Activated CD4-positive, alpha-beta memory T cell treated with anti-CD3 and anti-CD28 coated beads, Interleukin-2, amount 10 ng/mL, durations not matched to agents 7 days and 5 days (primary cell): ENCODE measurements around the gene CCDC81. TPM values are rescaled to one million over a fixed set of nuclear protein-coding genes. Genes with fewer than 3 reads are reported as not detected.
"Not testable (repeated sequence)": the region's sequence is repeated elsewhere in the genome, so short reads cannot be mapped to it uniquely, and the experiment has no call there.

Experiments used
- CTCF ChIA-PET: fragments of 350-600 bp; sonication (Branson Sonifier 250); formaldehyde crosslinking; loops from one replicate; lab custom pipeline; 2021; ENCODE audit warnings: antibody characterized with exemption, inconsistent platforms; lab: Charles Lee
- POLR2A ChIA-PET: fragments of 350-600 bp; sonication (Branson Sonifier 250); formaldehyde crosslinking; loops from one replicate; lab custom pipeline; 2021; ENCODE audit warnings: antibody characterized with exemption; lab: Charles Lee
- DNase-seq: peaks from one replicate; pipeline ENCODE4 v3.0.0-alpha.2; 2020
- H3K27ac Mint-ChIP-seq: one replicate; pipeline ENCODE4 v1.8.0; 2021; ENCODE audit warnings: mild to moderate bottlenecking, mixed read lengths
- H3K27me3 Mint-ChIP-seq: one replicate; pipeline ENCODE4 v1.8.0; 2021; ENCODE audit warnings: mixed read lengths
- H3K36me3 Mint-ChIP-seq: one replicate; pipeline ENCODE4 v1.8.0; 2021; ENCODE audit warnings: low read depth, mixed read lengths
- H3K4me1 Mint-ChIP-seq: one replicate; pipeline ENCODE4 v1.8.0; 2021; ENCODE audit warnings: mixed read lengths
- H3K4me3 Mint-ChIP-seq: one replicate; pipeline ENCODE4 v1.8.0; 2021; ENCODE audit warnings: mild to moderate bottlenecking, mixed read lengths
- H3K9me3 Mint-ChIP-seq: one replicate; pipeline ENCODE4 v1.8.0; 2021; ENCODE audit warnings: mixed read lengths
- total RNA-seq, 2 experiments: library from RNA; stranded (reverse); gene quantifications; one replicate each; pipeline ENCODE4 v1.2.3, GENCODE V29; 2021

Gene CCDC81
- total RNA-seq, result under 1 TPM; 0.45 to 0.53 TPM

DNA sequence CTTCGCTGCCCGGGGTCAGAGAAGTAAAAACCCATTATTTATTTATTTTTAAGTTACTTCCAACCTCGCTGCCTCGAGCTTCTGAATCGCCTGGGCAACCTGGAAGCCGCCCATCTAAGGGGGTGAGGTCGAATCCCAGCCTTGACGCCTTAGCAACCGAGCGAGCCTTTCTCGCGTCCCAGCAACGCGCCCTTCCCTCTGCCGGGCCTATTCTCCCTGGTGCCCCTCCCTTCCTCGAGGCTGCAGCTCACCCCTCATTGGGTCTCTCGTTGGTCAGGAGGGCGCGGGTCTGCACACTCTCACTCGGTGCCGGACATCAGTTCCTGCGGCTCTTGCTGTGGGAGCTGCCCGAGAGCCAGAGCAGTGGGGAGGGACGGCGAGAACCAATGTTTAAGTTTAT, at the start of gene CCDC81:
CCDC81 (plus strand) TSS at position 302 of the 400 bp plus-strand sequence. CDS start 277 bp downstream, outside the sequence.
- POLR2A ChIA-PET, result no interaction called here
- no peak for DNase-seq
- H3K4me1 Mint-ChIP-seq, result peaks cover 9% of the 10 kb centered on the region
- no peak within 1 kb of the TSS for H3K4me3 Mint-ChIP-seq
- H3K27ac Mint-ChIP-seq, result no peak within 1 kb of the TSS
- no peaks in the 10 kb centered on the region for H3K36me3 Mint-ChIP-seq
- peaks cover 7% of the 10 kb centered on the region for H3K9me3 Mint-ChIP-seq
- H3K27me3 Mint-ChIP-seq, result peaks cover 10% of the 10 kb centered on the region
- CTCF ChIA-PET, result no interaction called here

DNA sequence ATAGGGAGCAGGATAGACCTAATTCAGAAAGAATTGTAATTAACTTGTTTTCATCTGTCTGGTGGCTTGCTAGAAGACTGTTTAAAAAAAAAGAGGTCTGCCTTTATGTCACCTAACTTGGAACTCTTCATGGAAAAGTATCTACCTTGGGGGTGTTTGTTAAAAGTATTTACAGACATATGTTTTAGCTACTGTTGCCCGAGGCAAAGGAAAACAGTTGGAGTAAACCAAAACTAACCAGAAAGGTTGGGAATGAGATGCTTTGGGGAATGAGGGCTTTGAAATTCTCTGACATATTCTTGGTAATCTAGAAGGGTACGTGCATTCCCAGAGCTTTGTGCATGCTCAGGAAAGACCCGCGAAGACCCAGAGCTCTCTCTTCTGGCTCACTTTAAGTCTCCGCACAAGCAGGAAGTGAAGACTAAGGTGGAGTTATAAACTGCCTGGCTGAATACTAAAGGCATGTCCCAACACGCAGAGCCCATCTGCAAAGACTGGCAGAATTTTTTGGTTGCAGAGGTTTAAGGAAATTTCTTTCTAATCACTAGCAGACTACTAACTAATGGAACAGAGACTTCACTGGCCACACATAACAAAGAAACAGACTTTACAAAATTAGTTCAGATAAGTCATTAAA, 39.4 kb upstream of the CCDC81 start:
- POLR2A ChIA-PET, result interaction anchor here (0.6 kb wide), 1 partner anchor 896 kb away, joined by 3 read pairs; no protein-coding TSS in a partner anchor

DNA sequence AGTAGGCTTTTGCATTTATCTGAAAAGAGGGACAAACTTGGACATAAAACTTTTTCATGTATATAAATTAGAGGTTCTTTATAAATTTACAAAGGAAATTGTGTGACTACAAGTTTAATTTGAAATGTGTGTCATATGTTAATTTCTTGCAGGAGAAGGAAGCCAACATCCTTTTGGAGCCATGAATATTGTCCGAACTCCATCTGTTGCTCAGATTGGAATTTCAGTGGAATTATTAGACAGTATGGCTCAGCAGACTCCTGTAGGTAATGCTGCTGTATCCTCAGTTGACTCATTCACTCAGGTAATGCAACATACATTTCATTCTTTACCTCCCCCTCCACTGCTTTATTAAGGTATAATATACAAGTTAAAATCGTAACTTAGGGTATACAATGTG, 37.5 kb upstream of the CCDC81 start:
- Mint-ChIP-seq H3K27me3 (no peaks in the 10 kb centered on the region), H3K4me1 (peaks cover 1% of the 10 kb centered on the region), H3K36me3 (peaks cover 63% of the 10 kb centered on the region), H3K4me3 (no peak overlapping the region), H3K9me3 (no peaks in the 10 kb centered on the region), H3K27ac (no peak overlapping the region)
- ChIA-PET POLR2A (no interaction called here), CTCF (no interaction called here)
- no peak for DNase-seq

More for the DNA sequence above, 39.4 kb upstream of the CCDC81 start:
- peaks cover 1% of the 10 kb centered on the region for H3K4me1 Mint-ChIP-seq
- CTCF ChIA-PET, result no interaction called here
- peaks cover 60% of the 10 kb centered on the region for H3K36me3 Mint-ChIP-seq
- H3K4me3 Mint-ChIP-seq, result no peak overlapping the region
- no peaks in the 10 kb centered on the region for H3K27me3 Mint-ChIP-seq
- no peak for DNase-seq
- no peaks in the 10 kb centered on the region for H3K9me3 Mint-ChIP-seq
- H3K27ac Mint-ChIP-seq, result no peak overlapping the region

DNA sequence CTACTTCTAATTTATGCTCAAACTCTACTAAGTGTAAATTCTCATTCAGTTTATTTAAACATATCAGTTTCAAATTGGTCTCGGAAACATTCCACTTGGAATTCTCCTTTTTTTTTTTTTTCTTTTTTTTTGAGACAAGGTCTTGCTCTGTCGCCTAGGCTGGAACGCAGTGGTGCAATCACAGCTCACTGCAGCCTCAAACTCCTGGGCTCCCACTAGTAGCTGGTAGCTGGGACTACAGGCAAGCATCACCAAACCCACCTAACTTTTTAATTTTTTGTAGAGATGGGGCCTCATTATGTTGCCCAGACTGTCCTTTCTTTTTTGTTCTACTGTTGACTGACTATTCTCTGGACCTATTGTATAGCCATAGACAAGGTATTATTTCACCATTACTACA, 33.3 kb upstream of the CCDC81 start:
- DNase-seq, result no peak
- Mint-ChIP-seq H3K36me3 (peaks cover 48% of the 10 kb centered on the region), H3K4me3 (no peak overlapping the region), H3K27me3 (no peaks in the 10 kb centered on the region), H3K9me3 (no peaks in the 10 kb centered on the region), H3K27ac (no peak overlapping the region), H3K4me1 (no peaks in the 10 kb centered on the region)
- POLR2A ChIA-PET, result no interaction called here
- CTCF ChIA-PET, result no interaction called here

DNA sequence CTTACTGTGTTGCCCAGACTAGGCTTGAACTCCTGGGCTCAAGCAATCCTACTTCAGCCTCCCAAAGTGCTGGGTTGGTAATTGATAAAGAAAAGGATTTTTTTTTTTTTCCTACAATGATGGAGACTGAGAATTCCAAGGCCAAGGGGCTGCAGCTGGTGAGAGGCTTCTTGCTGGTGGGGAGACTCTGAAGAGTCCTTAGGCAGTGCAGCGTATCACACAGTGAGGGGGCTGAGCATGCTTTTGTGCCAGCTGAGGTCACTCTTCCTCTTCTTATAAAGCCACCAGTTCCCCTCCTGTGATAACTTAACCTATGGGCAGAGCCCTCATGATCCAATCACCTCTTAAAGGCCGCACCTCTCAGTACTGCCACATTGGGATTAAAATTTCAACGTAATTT, 28.2 kb upstream of the CCDC81 start:
- peaks cover 26% of the 10 kb centered on the region for H3K36me3 Mint-ChIP-seq
- CTCF ChIA-PET, result interaction anchor here (0.6 to 0.7 kb wide), 2 partner anchors 15 to 431 kb away, joined by 3 read pairs; no protein-coding TSS in a partner anchor
- POLR2A ChIA-PET, result no interaction called here

DNA sequence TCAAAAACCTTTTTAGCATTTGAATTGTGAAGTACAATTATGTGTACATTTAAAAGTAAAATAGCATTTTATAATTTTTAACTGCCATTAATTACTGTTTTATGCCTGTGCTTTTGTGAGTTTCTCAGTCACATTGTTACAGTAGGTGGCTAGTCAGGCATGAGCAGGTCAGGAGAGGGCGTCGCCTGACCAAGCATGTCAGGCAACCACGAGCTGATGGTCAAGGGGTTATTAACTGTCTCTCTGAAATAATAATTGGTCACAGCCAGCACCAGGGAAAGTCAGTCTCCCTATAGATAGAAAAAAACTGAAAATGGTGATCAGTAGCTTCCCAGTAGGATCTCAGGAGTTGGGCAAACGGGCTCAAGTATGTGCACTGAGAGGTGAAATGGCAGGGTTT, 19.4 kb upstream of the CCDC81 start:
- Mint-ChIP-seq H3K9me3 (no peaks in the 10 kb centered on the region), H3K36me3 (peaks cover 3% of the 10 kb centered on the region), H3K27ac (no peak overlapping the region), H3K4me1 (no peaks in the 10 kb centered on the region), H3K4me3 (no peak overlapping the region), H3K27me3 (peaks cover 2% of the 10 kb centered on the region)
- CTCF ChIA-PET, result no interaction called here
- POLR2A ChIA-PET, result interaction anchor here (0.7 kb wide), 1 partner anchor 29 kb away, joined by 3 read pairs; no protein-coding TSS in a partner anchor
- no peak for DNase-seq

More for the DNA sequence above, 28.2 kb upstream of the CCDC81 start:
- Mint-ChIP-seq H3K4me3 (no peak overlapping the region), H3K4me1 (no peaks in the 10 kb centered on the region), H3K27me3 (no peaks in the 10 kb centered on the region), H3K9me3 (no peaks in the 10 kb centered on the region), H3K27ac (no peak overlapping the region)
- no peak for DNase-seq

DNA sequence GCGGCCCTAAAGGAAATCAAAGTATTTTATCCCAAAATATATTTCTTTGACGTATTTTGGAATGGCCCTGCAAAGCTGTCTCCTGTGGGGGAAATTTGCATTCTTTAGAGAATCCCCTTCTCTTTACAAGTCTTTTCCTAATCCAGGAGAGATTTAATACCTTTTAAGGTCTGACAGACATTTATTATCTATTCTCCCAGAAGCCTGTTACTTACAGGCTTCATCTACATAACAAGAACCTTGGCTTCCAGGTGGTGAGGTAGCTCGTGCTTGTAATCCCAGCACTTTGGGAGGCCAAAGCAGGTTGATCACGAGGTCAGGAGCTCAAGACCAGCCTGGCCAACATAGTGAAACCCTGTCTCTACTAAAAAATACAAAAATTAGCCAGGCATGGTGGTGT, 17.3 kb upstream of the CCDC81 start:
- CTCF ChIA-PET, H3K36me3 Mint-ChIP-seq, H3K4me1 Mint-ChIP-seq, H3K9me3 Mint-ChIP-seq, H3K27me3 Mint-ChIP-seq, H3K4me3 Mint-ChIP-seq, H3K27ac Mint-ChIP-seq, DNase-seq: not testable (repeated sequence)
- POLR2A ChIA-PET, result interaction anchor here (0.6 kb wide), 1 partner anchor 41 kb away, joined by 8 read pairs; no protein-coding TSS in a partner anchor

DNA sequence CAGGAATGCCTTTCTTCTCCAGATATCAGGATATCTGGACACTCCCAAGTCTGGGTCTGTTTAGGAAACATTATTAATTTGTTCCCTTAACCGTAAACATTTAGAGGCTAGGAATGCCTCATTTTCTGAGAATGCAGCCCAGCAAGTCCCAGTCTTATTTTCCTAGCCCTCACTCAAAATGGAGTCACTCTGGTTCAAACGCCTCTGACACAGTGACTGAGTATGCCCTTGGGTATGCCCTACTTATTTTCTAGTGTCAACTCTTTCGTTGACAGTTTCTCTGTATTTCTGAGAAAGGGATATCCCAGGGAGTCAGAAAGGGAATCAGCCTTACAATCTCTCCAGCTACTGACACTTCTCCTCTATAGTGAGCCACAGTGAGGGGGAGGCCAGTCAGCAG, 16.0 kb upstream of the CCDC81 start:
- ChIA-PET POLR2A (no interaction called here), CTCF (no interaction called here)
- no peak for DNase-seq
- H3K9me3 Mint-ChIP-seq, result peaks cover 2% of the 10 kb centered on the region
- H3K4me1 Mint-ChIP-seq, result no peaks in the 10 kb centered on the region
- H3K4me3 Mint-ChIP-seq, result no peak overlapping the region
- no peaks in the 10 kb centered on the region for H3K36me3 Mint-ChIP-seq
- H3K27me3 Mint-ChIP-seq, result no peaks in the 10 kb centered on the region
- no peak overlapping the region for H3K27ac Mint-ChIP-seq

DNA sequence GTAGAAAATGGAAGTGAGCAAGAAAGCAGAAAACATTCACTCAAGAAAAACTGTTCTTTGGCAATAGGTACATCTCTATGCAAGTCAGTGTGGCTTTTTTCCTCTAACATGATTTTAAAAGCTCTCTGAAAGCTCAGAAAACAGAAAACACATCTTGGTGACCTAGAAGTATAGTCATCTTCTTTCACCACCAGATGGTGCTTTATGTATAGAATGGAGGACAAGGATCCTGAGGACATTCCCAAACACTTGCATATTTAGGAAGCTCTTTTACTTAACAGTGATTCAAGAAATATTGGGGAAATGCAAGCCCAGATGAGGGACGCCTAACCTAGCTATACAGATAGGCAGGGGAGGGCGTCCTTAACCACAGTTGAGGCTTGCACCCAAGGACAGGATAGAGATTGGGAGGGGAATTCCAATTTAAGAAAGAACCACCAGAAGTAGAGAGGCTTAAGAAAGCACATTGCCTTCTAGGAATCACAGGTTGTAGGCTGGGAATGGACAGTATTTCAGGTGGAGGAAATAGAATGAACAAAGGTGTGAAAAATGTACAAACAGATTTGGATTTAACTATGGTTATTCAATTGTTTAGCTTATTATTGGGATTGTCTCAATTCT, 13.8 kb upstream of the CCDC81 start:
- Mint-ChIP-seq H3K4me3 (no peak overlapping the region), H3K27me3 (no peaks in the 10 kb centered on the region), H3K9me3 (peaks cover 2% of the 10 kb centered on the region), H3K36me3 (no peaks in the 10 kb centered on the region), H3K27ac (no peak overlapping the region), H3K4me1 (no peaks in the 10 kb centered on the region)
- ChIA-PET POLR2A (no interaction called here), CTCF (no interaction called here)
- no peak for DNase-seq

DNA sequence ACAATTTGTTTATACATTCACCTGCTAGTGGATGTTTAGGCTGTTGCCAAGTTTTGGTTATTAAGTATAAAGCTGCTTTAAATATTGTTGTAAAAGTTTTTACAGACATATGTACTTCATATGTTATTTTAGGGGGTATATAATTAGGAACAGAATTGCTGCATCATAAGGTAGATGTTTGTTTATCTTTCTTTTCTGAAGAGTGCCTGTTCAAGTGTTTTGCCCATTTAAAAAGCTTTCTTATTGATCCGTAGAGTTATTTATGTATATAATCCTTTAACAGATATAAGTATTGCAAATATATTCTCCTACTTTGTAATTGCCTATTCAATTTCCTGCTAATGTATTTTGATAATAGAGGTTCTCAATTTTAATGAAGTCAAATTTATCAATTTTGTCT, 11.3 kb upstream of the CCDC81 start:
- H3K36me3 Mint-ChIP-seq, result no peaks in the 10 kb centered on the region
- CTCF ChIA-PET, result no interaction called here

DNA sequence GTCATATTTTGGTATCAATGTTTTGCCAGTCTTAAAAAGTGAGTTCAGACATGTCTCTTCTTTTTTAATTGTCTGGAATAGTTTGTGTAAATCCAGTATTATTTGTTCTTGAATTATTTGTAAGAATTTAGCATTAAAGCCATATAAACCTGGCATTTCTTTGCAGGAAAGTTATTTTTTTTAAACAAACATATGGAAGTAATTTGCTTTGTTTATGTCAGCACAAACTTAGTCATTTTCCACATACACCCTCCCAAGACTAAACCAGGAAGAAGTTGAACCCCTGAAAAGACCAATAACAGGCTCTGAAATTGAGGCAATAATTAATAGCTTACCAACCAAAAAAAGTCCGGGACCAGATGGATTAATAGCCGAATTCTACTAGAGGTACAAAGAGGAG, 9.1 kb upstream of the CCDC81 start:
- Mint-ChIP-seq H3K27ac (no peak overlapping the region), H3K9me3 (peaks cover 2% of the 10 kb centered on the region), H3K36me3 (no peaks in the 10 kb centered on the region), H3K4me1 (no peaks in the 10 kb centered on the region), H3K27me3 (no peaks in the 10 kb centered on the region), H3K4me3 (no peak overlapping the region)
- ChIA-PET CTCF (no interaction called here), POLR2A (no interaction called here)
- DNase-seq, result no peak

More for the DNA sequence above, 11.3 kb upstream of the CCDC81 start:
- POLR2A ChIA-PET, result no interaction called here
- no peak for DNase-seq
- peaks cover 2% of the 10 kb centered on the region for H3K9me3 Mint-ChIP-seq
- H3K27ac Mint-ChIP-seq, result no peak overlapping the region
- H3K27me3 Mint-ChIP-seq, result no peaks in the 10 kb centered on the region
- no peaks in the 10 kb centered on the region for H3K4me1 Mint-ChIP-seq
- H3K4me3 Mint-ChIP-seq, result no peak overlapping the region

DNA sequence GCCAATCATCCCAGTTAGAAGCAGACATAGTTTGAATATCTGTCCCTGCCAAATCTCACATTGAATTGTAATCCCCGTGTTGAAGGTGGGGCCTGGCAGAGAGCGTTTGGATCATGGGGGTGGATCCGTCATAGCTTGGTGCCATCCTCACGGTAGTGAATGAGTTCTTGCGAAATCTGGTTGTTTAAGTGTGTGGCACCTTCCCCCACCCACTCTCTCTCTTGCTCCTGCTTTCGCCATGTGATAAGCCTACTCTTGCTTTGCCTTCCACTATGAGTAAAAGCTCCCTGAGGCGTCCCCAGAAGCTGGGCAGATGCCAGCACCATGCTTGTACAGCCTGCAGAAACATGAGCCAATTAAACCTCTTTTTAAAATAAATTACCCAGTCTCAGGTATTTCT, 5.0 kb upstream of the CCDC81 start:
- H3K4me1 Mint-ChIP-seq, result peaks cover 9% of the 10 kb centered on the region
- H3K36me3 Mint-ChIP-seq, result no peaks in the 10 kb centered on the region
- DNase-seq, result no peak
- peaks cover 4% of the 10 kb centered on the region for H3K9me3 Mint-ChIP-seq
- H3K27me3 Mint-ChIP-seq, result peaks cover 4% of the 10 kb centered on the region
- CTCF ChIA-PET, result no interaction called here
- POLR2A ChIA-PET, result no interaction called here
- H3K4me3 Mint-ChIP-seq, result no peak overlapping the region
- no peak overlapping the region for H3K27ac Mint-ChIP-seq

DNA sequence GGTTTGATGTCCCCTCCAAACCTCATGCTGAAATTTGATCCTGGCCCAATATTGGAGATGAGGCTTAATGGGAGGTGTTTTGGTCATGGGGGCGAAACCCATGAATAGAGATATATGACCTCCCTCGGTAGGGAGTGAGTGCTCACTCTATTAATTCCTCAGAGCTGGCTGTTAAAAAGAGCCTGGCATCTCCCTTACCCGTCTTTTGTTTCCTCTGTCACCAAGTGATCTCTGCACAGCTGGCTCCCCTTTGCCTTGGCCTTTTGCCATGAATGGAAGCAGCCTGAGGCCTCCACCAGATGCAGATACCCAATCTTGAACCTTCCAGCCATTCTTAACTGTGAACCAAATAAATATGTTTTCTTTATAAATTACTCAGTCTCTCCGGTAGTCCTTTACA, 4.5 kb upstream of the CCDC81 start:
- H3K4me3 Mint-ChIP-seq, result no peak overlapping the region
- ChIA-PET CTCF (no interaction called here), POLR2A (no interaction called here)
- DNase-seq, result no peak
- peaks cover 6% of the 10 kb centered on the region for H3K27me3 Mint-ChIP-seq
- peaks cover 5% of the 10 kb centered on the region for H3K9me3 Mint-ChIP-seq
- H3K36me3 Mint-ChIP-seq, result no peaks in the 10 kb centered on the region
- peaks cover 9% of the 10 kb centered on the region for H3K4me1 Mint-ChIP-seq
- H3K27ac Mint-ChIP-seq, result no peak overlapping the region
